Stimulated activated CD4-positive, alpha-beta T cell treated with anti-CD3 and anti-CD28 coated beads, Interleukin-15, amount 100 ng/mL, for 24 hours (primary cell): Measurements from ENCODE around the gene DISP3.

Source experiments
- DNase-seq: peaks from one replicate; pipeline ENCODE4 v3.0.0-alpha.2; 2020

Gene DISP3

GRCh38 chr1:11550664-11551283, 71.8 kb downstream of the DISP3 start:
- DNase-seq = peak; percentile 50

GRCh38 chr1:11558276-11558675, 79.3 kb downstream of the DISP3 start:
- no peak for DNase-seq

GRCh38 chr1:11558871-11559590, 80.1 kb downstream of the DISP3 start:
- no peak for DNase-seq

- no peak for DNase-seq
These were observed 80.6 kb downstream of the DISP3 start for GRCh38 chr1:11559591-11559970.

- no peak for DNase-seq
These were observed 81.1 kb downstream of the DISP3 start for GRCh38 chr1:11560061-11560460.

GRCh38 chr1:11561740-11562139, 82.8 kb downstream of the DISP3 start:
- no peak for DNase-seq

- no peak for DNase-seq
These were observed 83.7 kb downstream of the DISP3 start for GRCh38 chr1:11562664-11563063.

GRCh38 chr1:11563560-11564069, 84.7 kb downstream of the DISP3 start:
- no peak for DNase-seq

GRCh38 chr1:11564237-11564636, 85.3 kb downstream of the DISP3 start:
- no peak for DNase-seq

- DNase-seq = no peak
These were observed 87.3 kb downstream of the DISP3 start for GRCh38 chr1:11566042-11566850.

GRCh38 chr1:11567244-11568065, 88.5 kb downstream of the DISP3 start:
- DNase-seq = no peak

GRCh38 chr1:11568687-11569086, 89.7 kb downstream of the DISP3 start:
- DNase-seq = no peak

GRCh38 chr1:11569551-11569950, 90.6 kb downstream of the DISP3 start:
- DNase-seq = no peak

GRCh38 chr1:11569954-11570353, 91.0 kb downstream of the DISP3 start:
- no peak for DNase-seq

- DNase-seq = no peak
These were observed 91.9 kb downstream of the DISP3 start for GRCh38 chr1:11570821-11571380.

- DNase-seq = peak; percentile 26
These were observed 93.1 kb downstream of the DISP3 start for GRCh38 chr1:11571906-11572616.

GRCh38 chr1:11573116-11573692, 94.2 kb downstream of the DISP3 start:
- DNase-seq = no peak

- DNase-seq = no peak
These were observed 96.6 kb downstream of the DISP3 start for GRCh38 chr1:11575553-11575952.

GRCh38 chr1:11576109-11576875, 97.3 kb downstream of the DISP3 start:
- no peak for DNase-seq

- DNase-seq = no peak
These were observed 99.0 kb downstream of the DISP3 start for GRCh38 chr1:11578004-11578403.

GRCh38 chr1:11579506-11579905, 100.6 kb downstream of the DISP3 start:
- no peak for DNase-seq
